ENCODE data around the gene BHLHE23.
"Not testable (repeated sequence)": the region's sequence is repeated elsewhere in the genome, so short reads cannot be mapped to it uniquely, and the experiment has no call there.

Gene BHLHE23

DNA sequence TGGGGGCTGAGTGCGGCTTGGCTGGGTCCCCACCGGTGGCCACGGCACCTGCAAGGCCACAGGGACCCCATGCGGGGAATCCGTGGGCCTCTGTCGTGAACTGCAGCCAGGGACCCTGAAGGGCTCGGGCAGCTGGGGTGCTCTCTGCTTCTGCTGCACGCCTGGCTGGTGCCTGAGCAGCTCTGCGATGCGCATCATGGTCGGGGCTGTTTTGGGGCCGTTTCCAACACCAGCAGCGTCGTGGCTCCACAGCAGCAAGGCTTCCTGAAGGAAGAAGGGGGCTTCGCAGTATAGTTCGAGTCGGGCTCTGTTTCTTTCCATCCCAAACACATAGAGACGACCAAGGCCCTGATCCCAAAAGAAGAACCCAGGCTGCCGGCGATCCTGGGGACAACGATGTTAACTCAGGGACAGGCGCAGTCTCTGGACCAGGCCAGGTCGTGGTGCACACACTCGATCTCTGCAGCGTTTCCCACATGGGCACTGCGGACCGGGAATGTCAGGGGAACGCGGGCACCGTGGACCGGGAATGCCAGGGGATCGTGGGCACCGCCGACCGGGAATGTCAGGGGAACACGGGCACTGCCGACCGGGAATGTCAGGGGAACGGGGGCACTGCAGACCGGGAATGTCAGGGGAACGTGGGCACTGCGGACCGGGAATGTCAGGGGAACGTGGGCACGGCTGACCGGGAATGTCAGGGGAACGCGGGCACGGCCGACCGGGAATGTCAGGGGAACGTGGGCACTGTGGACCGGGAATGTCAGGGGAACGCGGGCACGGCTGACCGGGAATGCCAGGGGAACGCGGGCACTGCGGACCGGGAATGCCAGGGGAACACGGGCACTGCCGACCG, 36.8 kb upstream of the BHLHE23 start:
- DNase-seq (ENCODE audit: low read depth in 2 of 2), result no peak

GRCh38 chr20:63042448-63043071, 35.8 kb upstream of the BHLHE23 start:
- no peak for DNase-seq (ENCODE audit: low read depth in 2 of 2)

DNA sequence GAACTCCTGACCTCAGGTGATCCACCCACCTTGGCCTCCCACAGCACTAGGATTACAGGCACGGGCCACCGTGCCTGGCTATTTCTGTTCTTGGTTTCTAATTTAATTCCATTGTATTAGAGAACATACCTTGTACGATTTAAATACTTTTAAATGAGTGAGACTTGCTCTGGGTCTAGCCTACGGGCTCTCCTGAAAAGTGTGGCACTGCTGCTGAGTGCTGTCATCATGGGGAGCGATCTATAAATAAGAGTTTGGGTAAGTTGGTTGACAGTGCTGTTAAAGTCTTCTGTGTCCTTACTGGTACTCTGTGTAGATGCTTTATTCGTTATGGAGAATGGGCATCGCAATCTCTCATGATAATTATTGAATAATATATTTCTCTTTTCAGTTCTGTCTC, 35.0 kb upstream of the BHLHE23 start:
- no peak for DNase-seq (ENCODE audit: low read depth in 2 of 2)

DNA sequence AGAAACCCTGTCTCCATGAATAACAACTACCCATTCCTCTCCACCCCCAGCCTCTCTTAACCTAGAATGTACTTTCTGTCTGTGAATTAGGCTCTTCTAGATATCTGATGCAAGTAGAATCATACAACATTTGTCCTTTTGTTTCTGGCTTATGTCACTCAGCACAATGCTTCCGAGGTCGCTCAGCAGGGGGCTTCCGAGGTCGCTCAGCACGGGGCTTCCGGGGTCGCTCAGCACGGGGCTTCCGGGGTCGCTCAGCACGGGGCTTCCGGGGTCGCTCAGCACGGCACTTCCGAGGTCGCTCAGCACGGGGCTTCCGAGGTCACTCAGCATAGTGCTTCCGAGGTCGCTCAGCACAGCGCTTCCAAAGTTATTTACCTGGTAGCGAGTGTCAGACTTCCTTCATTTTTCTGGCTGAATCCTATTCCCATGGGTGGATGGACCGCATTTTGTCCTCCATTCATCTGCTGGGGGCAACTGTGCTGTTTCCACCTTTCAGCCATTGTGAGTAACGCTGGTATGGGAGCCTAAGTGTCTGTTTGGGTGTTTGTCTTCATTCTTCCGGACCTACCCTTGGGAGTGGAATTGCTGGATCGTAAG, 31.0 kb upstream of the BHLHE23 start:
- DNase-seq (ENCODE audit: low read depth in 2 of 2), result no peak

GRCh38 chr20:63036291-63036690, 29.5 kb upstream of the BHLHE23 start:
- DNase-seq (ENCODE audit: low read depth in 2 of 2), result no peak

DNA sequence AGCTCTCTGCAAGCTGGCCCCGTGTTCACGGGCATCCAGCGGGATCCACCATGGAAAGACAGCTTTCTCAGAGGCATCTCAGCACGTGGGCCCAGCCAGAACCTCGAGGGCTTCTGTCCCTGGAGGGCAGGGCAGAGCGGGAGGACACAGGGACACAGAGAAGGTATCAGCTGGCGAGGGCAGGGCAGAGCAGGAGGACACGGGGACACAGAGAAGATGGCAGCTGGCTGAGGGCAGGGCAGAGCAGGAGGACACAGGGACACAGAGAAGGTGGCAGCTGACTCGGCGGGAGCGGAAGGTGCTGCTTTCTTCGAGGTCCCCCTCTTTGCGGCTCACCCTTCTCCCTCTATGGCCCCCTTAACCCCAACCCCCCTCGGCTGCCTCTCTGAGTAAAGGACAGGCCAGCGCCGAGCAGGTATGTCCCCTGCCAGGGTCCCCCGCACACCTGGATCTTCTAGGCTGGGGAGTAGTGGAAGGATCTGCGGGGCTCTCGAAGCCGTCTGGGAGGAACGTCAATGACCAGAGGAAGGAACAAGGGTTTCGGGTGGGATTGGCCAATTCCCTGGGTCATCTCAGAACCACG, 28.9 kb upstream of the BHLHE23 start:
- DNase-seq (ENCODE audit: low read depth in 2 of 2), result no peak

GRCh38 chr20:63034710-63035602, 28.2 kb upstream of the BHLHE23 start:
- not testable (repeated sequence) for DNase-seq (ENCODE audit: low read depth in 2 of 2)

GRCh38 chr20:63033794-63034709, 27.3 kb upstream of the BHLHE23 start:
- no peak for DNase-seq (ENCODE audit: low read depth in 2 of 2)

GRCh38 chr20:63032861-63033793, 26.4 kb upstream of the BHLHE23 start:
- DNase-seq (ENCODE audit: low read depth in 2 of 2), result no peak

GRCh38 chr20:63032026-63032800, 25.4 kb upstream of the BHLHE23 start:
- no peak for DNase-seq (ENCODE audit: low read depth in 2 of 2)

DNA sequence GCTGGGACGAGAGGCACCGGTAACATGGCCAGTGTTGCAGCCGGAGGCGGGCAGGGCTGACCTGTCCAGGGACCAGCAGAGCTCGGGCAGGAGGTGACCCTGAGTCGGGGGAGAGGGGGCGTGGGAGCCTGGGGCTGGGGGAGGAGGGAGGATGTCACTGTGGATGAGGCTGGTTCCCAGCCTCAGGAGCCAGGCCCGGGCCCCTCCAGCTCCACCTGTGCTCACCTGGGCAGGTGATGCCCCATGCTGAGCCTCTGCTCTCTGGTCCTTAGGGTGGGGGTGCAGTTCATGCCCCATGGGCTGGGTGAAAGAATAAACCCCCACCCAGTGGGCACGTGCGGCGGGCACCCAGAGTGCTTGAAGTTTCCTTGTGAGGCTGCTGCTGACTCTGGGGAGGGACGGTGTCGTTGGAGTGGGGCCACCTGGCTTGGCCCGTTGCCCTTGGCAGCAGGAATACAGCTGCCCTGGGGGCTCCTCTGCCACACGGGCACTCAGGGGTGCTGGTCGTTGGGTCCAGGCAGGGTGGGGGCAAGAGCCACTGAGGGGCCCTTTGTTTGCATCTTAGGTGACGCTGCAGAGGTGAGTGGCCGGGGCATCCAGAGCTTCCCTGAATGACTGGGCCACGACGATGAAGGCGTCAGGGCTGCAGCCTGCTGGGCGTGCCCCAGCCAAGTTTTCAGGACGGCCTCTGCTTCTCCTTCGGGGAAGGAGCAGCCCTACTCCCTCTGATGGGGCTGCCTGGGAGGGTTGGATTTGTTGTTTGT, 24.7 kb upstream of the BHLHE23 start:
- no peak for DNase-seq (ENCODE audit: low read depth in 2 of 2)

DNA sequence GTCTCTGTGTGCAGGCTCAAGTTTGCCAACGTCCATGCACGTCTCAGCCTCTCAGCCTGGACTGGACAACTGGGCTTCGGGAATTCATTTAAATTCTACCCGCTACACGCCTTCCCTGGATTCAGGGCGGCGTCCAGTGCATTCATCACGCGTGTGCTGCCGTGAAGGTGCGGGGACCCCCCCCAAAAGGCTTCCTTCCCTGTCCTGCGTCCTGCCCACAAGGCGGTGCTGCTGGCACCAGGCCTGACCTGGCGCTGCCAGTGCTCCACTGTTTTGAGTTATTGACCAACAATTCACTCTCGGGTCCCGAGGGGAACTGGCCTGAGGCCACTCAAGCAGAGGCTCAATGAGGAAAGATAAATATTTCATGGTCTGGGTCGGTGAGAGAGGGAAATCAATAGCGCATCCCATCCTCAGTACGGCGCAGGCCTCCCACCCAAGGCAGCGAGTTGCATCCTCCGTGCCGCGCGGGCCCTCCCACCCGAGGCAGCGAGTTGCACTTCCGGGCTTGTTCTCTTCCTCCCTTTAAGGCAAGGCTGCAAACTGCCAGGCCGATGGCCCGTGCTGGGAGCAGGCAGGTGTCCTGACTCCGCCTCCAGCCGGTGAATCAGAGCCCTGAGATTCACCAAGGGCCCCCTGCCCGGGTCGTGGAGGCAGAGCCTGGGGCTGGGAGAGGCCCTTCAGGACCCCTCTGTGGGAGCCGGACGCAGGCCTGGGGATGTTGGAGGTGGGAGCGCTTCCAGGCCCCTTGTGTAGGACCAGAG, 22.8 kb upstream of the BHLHE23 start:
- DNase-seq (ENCODE audit: low read depth in 2 of 2), result no peak

DNA sequence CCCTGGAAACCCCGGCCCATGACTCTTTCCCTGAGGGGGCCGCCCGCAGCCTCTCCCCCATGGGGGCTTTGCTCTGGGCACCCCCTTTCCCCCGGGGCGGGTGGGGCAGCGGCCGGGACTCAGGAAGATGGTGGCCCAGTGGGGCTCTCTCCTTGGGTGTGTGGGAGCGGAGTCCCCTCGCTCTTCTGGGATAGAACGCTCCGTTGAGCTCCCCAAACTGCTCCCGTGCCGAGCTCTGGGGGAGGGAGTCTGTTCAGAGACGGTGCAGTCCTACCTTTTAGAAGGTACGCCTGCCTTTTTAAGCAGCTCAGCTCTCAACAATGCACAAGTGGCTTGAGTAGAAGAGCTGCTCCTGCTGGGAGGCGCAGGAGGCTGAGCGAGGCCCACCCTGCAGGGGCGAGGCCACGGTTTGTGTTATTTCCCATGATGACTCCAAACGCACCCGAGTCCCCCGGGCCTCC, 21.7 kb upstream of the BHLHE23 start:
- DNase-seq (ENCODE audit: low read depth in 2 of 2), result no peak

- no peak for DNase-seq (ENCODE audit: low read depth in 2 of 2)
Observed at GRCh38 chr20:63027922-63028389, 21.2 kb upstream of the BHLHE23 start.

DNA sequence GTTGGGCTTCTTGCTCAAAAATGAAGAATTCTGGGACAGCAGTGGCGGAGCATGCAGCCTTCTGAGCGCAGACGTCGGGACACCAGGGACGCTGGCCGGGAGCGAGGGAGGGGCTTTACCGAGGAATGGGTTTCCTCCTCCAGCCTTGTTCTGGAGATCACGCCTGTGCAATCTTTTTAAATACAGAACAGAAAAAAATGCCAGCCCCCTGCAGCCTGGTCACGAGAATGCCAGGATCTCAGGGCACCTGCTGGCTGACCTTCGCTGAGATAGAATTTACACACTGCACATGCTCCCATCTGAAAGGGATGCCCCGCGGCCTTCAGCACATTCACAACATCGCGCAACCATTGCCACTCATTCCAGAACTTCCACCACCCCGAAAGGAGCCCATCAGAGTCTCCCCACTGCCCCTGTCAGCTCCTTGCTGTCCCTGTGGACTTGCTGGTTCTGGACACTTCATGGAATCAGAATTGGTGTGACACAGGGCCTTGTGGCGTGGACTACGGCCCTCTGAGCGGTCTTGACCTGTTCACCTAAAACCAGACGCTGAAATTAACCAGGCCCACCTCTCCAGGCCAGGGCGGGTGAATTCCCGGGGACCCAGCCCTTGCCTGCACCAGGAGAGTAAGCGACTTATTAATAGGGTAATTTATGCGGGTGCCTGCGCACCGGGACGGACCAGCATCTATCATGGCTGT, 20.6 kb upstream of the BHLHE23 start:
- no peak for DNase-seq (ENCODE audit: low read depth in 2 of 2)

DNA sequence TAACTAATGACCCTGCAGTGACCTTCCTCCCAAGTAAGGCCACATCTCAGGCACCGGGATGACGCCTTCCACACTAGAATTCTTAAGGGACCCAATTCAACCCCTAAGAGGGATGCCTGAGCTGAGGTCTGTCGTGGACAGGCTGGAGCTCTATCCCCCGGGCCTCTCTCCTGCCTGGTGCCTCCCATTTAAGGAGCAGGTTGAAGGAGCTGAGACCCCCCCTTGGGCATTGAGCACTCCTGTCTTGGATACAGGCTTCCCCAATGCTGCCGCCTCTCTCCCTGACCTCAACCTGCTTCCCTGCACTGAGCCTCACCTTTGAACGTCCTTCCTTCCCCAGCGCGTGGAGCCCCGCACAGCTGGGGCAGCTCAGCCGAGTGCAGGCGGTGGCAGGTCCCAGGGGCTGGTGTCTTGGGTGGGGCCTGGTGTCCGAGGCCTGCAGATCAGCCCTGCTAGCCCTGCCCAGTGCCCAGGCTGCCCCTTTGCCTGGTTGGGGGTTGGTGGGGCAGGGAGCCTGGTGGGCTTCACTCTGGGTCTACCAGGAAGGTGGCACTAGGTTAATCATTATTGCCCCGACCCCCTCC, 19.9 kb upstream of the BHLHE23 start:
- no peak for DNase-seq (ENCODE audit: low read depth in 2 of 2)

Data from fibroblast of skin of left biceps (primary cell).